GM23248 (cell line): ENCODE data around the gene DCAF6.

Experiments used
- EZH2 ChIP-seq: fragments of 200-600 bp; sonication (generic); IDR thresholded peaks from 2 replicates; pipeline ENCODE4 v1.6.1; 2018; ENCODE audit warnings: antibody characterized with exemption, mild to moderate bottlenecking; ENCODE audit not compliant: insufficient read depth, poor library complexity, severe bottlenecking
- EZH2phosphoT487 ChIP-seq: fragments of 200-600 bp; sonication (generic); IDR thresholded peaks from 2 replicates; pipeline ENCODE4 v1.6.1; 2018; ENCODE audit warnings: antibody characterized with exemption, moderate library complexity, mild to moderate bottlenecking, low read depth; ENCODE audit not compliant: insufficient read depth

DNA sequence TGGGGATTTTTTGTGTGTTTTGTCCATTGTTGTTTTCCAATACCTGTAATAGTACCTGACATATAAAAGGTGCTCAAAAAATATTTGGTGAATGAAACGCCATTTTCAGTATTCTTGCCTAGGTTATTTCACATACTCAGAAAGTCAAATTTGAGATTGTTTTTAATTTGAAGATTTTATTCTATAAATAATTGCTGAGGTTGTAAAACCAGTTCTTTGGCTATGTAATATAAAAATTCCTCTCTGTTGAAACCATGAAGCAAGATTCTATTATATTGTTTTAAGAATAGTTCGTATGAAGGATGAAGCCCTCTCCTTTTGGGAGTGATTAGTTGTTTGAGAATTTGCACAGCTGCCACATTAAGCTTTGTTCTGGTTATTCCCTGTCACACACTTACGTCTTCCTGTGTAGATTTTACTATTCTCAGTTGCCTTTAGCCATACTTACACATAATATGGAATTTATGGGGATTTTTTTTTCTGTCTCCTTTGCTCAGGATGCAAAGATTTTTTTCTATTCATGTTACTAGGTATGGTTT, 60.6 kb downstream of the DCAF6 start:
- TF ChIP-seq EZH2phosphoT487: no peak
- TF ChIP-seq EZH2: no peak
